Measurements from ENCODE around the gene RUFY4. TPM values are rescaled to one million over a fixed set of nuclear protein-coding genes. Genes with fewer than 3 reads are reported as not detected.

Gene RUFY4
- total RNA-seq, 6 donors from 2014 or later: 0.15 to 0.51 (median 0.21) TPM; not detected in 2

- Histone ChIP-seq H3K4me3 (no peak overlapping the region), H3K27me3 (no peaks in the 10 kb centered on the region), H3K9me3 (no peaks in the 10 kb centered on the region), H3K27ac (no peak overlapping the region), H3K36me3 (no peaks in the 10 kb centered on the region), H3K4me1 (peaks cover 4 to 16% (median 11%) of the 10 kb centered on the region in 4 donors)
- ATAC-seq (ENCODE audit: low FRiP score in 2 of 2) (no peak), DNase-seq (peak in 1 of 2 donors; percentile 9)
- WGBS, 2 donors: 86 to 92% methylated on average over 2 of the region's 2 CpGs
- TF ChIP-seq POLR2A (IDR thresholded peaks at IDR 0.05) (no peak), EP300 (IDR thresholded peaks at IDR 0.05) (no peak), POLR2AphosphoS5 (IDR thresholded peaks at IDR 0.05) (no peak), CTCF (IDR thresholded peaks at IDR 0.05) (no peak)
Measured at GRCh38 chr2:218028189-218028495, 40.9 kb upstream of the RUFY4 start.

DNA sequence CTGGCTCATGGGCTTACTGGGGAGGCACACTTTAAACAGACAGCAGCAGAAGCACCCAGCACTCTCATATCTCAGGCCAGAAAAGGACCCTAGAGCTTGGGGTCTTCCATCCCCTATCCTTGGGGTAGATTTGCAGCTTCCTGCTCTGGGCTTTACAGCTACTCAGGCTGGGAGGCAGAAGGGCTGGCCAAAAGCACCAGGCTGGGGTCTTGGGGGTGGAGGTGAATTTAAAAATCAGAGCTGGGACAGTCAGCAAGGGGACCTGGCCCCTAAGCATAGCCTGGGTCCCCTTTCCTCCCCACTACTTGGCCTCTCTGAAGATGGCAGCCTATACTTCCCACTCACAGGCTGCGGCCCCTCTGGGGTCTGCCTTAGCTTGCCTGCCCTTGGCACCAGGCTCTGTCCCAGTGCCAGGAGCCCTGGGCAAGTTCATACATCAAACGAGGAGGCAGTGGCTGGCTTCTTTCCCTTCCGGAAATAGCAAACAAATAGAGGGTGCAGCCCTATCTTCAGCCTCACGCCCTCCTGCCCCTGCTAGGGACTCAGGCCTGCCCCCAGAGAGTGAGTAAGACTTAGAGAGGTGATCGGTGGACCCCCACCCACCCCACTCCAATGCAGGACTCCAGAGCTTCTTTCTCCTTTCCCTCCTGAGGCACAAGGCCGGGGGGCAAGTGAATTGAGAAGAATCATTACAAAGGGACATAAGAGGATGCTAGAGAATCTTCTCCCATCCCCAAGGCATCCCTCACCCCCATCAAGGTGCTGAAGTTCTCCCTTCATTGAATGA, 40.3 kb upstream of the RUFY4 start:
- DNase-seq (peak in 1 of 2 donors; percentile 21), ATAC-seq (ENCODE audit: low FRiP score in 2 of 2) (no peak)
- Histone ChIP-seq H3K4me3 (no peak overlapping the region), H3K27me3 (no peaks in the 10 kb centered on the region), H3K9me3 (no peaks in the 10 kb centered on the region), H3K36me3 (no peaks in the 10 kb centered on the region), H3K4me1 (peaks cover 4 to 19% (median 13%) of the 10 kb centered on the region in 4 donors), H3K27ac (no peak overlapping the region)
- 57 to 70% methylated on average over 6 of the region's 6 CpGs for WGBS, 2 donors
- no peak for TF ChIP-seq EP300 (IDR thresholded peaks at IDR 0.05)
- no peak for TF ChIP-seq CTCF (IDR thresholded peaks at IDR 0.05)
- no peak for TF ChIP-seq POLR2AphosphoS5 (IDR thresholded peaks at IDR 0.05)
- no peak for TF ChIP-seq POLR2A (IDR thresholded peaks at IDR 0.05)

DNA sequence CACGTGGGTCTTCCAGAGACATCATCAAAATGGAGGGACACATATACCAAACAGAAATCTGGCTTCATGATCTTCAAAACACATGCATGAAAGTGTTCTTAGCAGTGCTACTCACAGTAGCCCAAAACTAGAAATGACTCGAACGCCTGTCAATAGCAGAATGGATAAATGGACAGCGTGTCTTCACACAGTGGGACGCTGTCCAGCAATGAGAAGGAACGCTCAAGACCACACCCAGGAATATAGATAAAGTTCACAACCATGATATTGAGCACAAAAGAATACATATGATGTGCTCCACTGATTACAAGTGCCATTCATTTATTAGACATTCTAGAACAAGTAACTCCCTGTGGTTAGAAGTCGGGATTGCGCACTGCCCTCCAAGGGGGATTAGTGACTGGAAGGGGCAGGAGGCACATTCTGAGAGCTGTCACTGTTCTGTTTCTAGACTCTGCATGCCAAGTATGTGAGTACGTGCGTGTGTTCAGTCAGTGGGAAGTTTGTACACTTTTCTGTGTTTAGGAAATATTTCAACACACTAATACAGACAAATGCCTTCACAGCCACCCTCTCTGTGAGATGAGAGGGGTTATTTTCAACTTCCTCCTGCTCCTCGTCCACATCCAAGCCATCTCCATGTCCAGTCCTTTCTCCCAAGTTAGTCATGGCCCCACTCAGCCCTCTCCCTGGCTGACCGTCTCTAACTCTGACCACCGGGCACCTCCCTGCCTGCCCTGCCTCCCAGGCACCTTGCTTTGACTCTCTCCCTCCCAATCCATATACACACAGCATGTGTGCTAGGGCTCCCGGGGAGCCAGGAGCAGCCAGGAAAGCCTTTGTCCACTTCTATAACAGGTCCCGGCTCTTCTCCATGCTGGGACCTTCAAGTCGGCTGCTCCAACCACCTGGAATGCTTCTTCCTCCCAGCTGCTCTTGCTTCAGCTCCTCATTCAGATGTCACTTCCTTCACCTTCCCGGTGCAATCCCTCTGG, 39.4 kb upstream of the RUFY4 start:
- Histone ChIP-seq H3K27ac (no peak overlapping the region), H3K36me3 (no peaks in the 10 kb centered on the region), H3K27me3 (peaks cover 0 to 3% (median 0%) of the 10 kb centered on the region in 4 donors), H3K9me3 (no peaks in the 10 kb centered on the region), H3K4me1 (peaks cover 12 to 28% (median 22%) of the 10 kb centered on the region in 4 donors), H3K4me3 (no peak overlapping the region)
- DNase-seq (peak in 1 of 2 donors; percentile 17), ATAC-seq (ENCODE audit: low FRiP score in 2 of 2) (no peak)
- 72 to 75% methylated on average over 17 of the region's 17 CpGs for WGBS, 2 donors
- no peak for TF ChIP-seq CTCF (IDR thresholded peaks at IDR 0.05)
- no peak for TF ChIP-seq EP300 (IDR thresholded peaks at IDR 0.05)
- TF ChIP-seq POLR2A (IDR thresholded peaks at IDR 0.05): no peak
- TF ChIP-seq POLR2AphosphoS5 (IDR thresholded peaks at IDR 0.05): no peak

DNA sequence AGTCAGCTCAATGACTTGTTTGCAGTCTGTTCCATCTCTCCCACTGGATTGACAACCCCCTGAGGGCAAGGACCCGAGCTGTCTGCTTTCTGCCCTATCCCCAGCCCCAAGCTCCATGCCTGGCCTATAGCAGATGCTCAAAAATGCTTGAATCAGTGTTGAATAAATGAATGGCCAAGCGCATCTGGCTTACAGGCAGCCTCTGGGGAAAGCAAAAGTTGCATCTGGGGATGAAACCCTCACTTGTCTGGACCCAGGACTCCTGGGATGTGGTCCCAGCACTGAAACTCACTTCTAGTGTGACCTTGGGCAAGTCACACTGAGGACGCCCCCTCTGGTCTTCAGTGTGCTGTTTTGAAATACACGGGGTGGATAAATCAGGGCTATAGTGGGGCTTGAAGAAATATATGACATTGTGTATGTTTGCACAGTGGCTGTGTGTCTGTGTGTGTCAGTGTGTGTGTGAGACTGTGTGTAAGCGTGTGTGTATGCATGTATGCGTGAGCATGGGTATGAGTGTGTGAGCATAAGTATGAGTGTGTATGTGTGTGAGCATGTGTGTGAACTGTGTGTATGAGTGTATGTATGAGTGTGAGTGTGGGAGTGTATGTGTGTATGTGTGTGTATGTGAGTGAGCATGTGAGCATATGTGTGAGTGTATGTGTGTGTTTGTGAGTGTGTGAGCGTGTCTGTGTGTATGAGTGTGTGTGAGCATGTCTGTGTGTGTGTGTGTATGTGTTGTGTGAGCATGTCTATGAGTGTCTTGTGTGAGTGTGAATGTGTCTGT, 38.5 kb upstream of the RUFY4 start:
- Histone ChIP-seq H3K36me3 (no peaks in the 10 kb centered on the region), H3K4me3 (no peak overlapping the region), H3K27me3 (peaks cover 0 to 3% (median 0%) of the 10 kb centered on the region in 4 donors), H3K9me3 (no peaks in the 10 kb centered on the region), H3K4me1 (peaks cover 12 to 29% (median 22%) of the 10 kb centered on the region in 4 donors), H3K27ac (no peak overlapping the region)
- TF ChIP-seq EP300 (IDR thresholded peaks at IDR 0.05): no peak
- TF ChIP-seq POLR2AphosphoS5 (IDR thresholded peaks at IDR 0.05): no peak
- no peak for TF ChIP-seq POLR2A (IDR thresholded peaks at IDR 0.05)
- no peak for TF ChIP-seq CTCF (IDR thresholded peaks at IDR 0.05)
- ATAC-seq (ENCODE audit: low FRiP score in 2 of 2): no peak
- 93 to 96% methylated on average over 7 of the region's 7 CpGs for WGBS, 2 donors
- DNase-seq: peak in 1 of 2 donors; percentile 5
